ENCODE results near the gene NCOA4. TPM values are rescaled to one million over a fixed set of nuclear protein-coding genes. Genes with fewer than 3 reads are reported as not detected.
"Not testable (repeated sequence)": the region's sequence is repeated elsewhere in the genome, so short reads cannot be mapped to it uniquely, and the experiment has no call there.

Gene NCOA4
- total RNA-seq, 1 donor from 2014 or later, result 191 TPM

DNA sequence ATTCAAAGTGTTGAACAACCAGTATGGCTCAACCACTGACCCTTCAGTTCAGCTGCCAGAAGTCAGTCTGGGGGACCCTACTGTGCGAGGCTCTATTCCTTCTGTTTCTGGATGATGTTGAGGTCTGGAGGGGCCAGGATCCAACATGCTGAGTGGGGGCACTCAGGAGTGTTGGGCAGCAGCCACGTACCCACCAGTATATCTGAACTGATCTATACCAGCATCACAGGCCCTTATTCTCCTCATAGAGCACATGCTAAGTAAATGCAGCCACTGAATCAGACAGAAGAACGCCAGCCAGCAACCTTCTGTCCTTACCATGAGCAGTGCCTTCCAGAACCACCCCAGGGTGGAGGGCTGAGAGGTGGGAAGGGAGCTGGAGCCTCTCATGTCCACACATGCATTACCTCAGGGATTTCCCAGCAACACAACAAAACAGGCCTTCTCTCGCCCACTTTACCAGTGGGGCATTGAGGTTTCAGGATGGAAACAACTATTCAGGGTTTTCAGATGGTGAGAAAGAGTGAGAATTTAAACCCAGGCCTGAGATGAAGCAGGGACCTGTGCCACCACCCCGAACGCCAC lies 22.5 kb upstream of the NCOA4 start:
- Mint-ChIP-seq H3K27me3 (ENCODE audit: unreplicated experiment) (peaks cover 7% of the 10 kb centered on the region), H3K4me1 (ENCODE audit: unreplicated experiment) (peaks cover 42% of the 10 kb centered on the region), H3K27ac (ENCODE audit: unreplicated experiment) (peak overlapping the region; percentile 57), H3K4me3 (ENCODE audit: unreplicated experiment) (no peak overlapping the region), H3K36me3 (ENCODE audit: low read depth, unreplicated experiment) (no peaks in the 10 kb centered on the region), H3K9me3 (ENCODE audit: unreplicated experiment) (no peaks in the 10 kb centered on the region)
- no peak for DNase-seq (ENCODE audit: low spot score)
- TF ChIP-seq, protein P1, sequence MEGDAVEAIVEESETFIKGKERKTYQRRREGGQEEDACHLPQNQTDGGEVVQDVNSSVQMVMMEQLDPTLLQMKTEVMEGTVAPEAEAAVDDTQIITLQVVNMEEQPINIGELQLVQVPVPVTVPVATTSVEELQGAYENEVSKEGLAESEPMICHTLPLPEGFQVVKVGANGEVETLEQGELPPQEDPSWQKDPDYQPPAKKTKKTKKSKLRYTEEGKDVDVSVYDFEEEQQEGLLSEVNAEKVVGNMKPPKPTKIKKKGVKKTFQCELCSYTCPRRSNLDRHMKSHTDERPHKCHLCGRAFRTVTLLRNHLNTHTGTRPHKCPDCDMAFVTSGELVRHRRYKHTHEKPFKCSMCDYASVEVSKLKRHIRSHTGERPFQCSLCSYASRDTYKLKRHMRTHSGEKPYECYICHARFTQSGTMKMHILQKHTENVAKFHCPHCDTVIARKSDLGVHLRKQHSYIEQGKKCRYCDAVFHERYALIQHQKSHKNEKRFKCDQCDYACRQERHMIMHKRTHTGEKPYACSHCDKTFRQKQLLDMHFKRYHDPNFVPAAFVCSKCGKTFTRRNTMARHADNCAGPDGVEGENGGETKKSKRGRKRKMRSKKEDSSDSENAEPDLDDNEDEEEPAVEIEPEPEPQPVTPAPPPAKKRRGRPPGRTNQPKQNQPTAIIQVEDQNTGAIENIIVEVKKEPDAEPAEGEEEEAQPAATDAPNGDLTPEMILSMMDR (IDR thresholded peaks at IDR 0.05; ENCODE audit: unreplicated experiment), result no peak

DNA sequence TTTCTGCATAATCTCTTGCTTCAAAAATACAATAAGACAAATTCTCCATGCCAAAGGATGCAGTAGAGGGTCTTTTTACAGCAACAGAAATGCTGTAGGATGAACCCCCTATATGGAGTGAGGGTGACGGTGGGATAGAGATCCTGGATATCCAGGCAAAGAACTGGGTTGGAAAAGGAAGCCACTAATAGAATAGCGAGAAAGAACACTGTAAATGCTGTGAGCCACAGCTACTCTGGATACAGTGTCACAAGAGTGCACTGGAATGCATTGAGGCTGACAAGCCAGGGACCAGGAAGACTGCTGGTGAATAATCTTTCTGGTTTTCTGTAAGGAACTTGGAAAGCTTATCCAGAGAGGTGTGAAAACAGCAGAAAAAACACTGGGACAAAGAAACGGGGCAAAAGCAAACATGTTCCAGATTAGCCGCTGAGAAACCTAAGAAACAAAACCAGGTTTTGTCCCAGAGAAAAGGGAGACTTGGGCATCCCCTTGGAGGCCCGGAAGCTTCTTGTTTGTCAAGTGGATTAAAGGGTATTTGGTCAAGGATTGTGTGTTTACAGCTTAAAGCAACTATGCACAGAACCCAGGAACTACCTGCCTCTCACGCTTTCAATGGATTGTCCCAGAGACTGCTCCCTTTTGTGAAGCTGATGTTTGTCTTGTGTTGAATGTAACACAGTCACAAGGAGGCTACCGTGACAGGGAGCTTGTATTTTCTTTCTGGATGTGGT lies 21.8 kb upstream of the NCOA4 start:
- peaks cover 7% of the 10 kb centered on the region for H3K27me3 Mint-ChIP-seq (ENCODE audit: unreplicated experiment)
- H3K4me1 Mint-ChIP-seq (ENCODE audit: unreplicated experiment), result peaks cover 42% of the 10 kb centered on the region
- no peak for DNase-seq (ENCODE audit: low spot score)
- H3K9me3 Mint-ChIP-seq (ENCODE audit: unreplicated experiment), result no peaks in the 10 kb centered on the region
- H3K36me3 Mint-ChIP-seq (ENCODE audit: low read depth, unreplicated experiment), result no peaks in the 10 kb centered on the region
- TF ChIP-seq, protein P1 (IDR thresholded peaks at IDR 0.05; ENCODE audit: unreplicated experiment), result no peak
- no peak overlapping the region for H3K4me3 Mint-ChIP-seq (ENCODE audit: unreplicated experiment)
- H3K27ac Mint-ChIP-seq (ENCODE audit: unreplicated experiment), result no peak overlapping the region

DNA sequence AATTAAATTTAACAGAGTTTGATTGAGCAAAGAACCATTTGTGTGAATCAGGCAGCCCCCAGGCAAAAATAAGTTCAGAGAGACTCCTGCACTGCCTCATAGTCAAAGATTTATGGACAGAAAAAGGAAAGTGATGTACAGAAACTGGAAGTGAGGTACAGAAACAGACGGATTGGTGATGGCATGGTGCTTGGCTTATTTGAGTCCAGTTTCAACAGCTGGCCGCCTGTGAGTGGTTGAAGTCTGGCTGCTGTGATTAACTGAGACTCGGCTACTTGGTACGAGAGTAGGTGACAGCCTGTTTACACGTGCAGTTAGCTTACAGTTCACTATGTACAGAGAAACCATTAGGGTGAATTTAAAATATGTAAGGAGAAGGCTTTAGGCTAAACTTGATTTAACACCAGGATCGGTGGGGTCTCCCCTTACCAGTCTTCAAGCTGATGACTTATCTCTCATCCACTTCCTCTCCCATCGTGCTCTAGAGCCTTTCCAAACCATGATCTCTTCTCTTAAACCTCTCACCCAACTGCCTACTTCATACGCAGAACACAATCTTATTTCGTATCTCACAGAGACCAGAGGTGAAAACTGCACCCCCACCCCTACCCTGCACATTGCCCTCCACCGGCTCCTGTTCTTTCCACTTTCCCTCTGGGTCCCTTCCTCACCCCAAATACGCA lies 20.7 kb upstream of the NCOA4 start:
- DNase-seq (ENCODE audit: low spot score), result no peak
- Mint-ChIP-seq H3K4me3 (ENCODE audit: unreplicated experiment) (no peak overlapping the region), H3K27me3 (ENCODE audit: unreplicated experiment) (peaks cover 5% of the 10 kb centered on the region), H3K27ac (ENCODE audit: unreplicated experiment) (no peak overlapping the region), H3K9me3 (ENCODE audit: unreplicated experiment) (no peaks in the 10 kb centered on the region), H3K36me3 (ENCODE audit: low read depth, unreplicated experiment) (no peaks in the 10 kb centered on the region), H3K4me1 (ENCODE audit: unreplicated experiment) (peaks cover 42% of the 10 kb centered on the region)
- TF ChIP-seq, protein P1 (IDR thresholded peaks at IDR 0.05; ENCODE audit: unreplicated experiment), result no peak

DNA sequence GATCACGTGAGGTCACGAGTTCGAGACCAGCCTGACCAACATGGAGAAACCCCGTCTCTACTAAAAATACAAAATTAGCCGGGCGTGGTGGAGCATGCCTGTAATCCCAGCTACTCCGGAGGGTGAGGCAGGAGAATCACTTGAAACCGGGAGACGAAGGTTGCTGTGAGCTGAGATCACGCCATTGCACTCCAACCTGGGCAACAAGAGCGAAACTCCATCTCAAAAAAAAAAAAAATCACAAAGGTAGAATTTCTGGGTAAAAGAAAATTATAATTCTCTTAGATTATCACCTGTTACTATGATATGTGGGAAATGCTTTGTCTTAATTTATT lies 19.0 kb upstream of the NCOA4 start:
- peaks cover 37% of the 10 kb centered on the region for H3K4me1 Mint-ChIP-seq (ENCODE audit: unreplicated experiment)
- not testable (repeated sequence) for H3K27me3 Mint-ChIP-seq (ENCODE audit: unreplicated experiment); H3K4me3 Mint-ChIP-seq (ENCODE audit: unreplicated experiment); H3K36me3 Mint-ChIP-seq (ENCODE audit: low read depth, unreplicated experiment); H3K27ac Mint-ChIP-seq (ENCODE audit: unreplicated experiment); DNase-seq (ENCODE audit: low spot score); H3K9me3 Mint-ChIP-seq (ENCODE audit: unreplicated experiment)

DNA sequence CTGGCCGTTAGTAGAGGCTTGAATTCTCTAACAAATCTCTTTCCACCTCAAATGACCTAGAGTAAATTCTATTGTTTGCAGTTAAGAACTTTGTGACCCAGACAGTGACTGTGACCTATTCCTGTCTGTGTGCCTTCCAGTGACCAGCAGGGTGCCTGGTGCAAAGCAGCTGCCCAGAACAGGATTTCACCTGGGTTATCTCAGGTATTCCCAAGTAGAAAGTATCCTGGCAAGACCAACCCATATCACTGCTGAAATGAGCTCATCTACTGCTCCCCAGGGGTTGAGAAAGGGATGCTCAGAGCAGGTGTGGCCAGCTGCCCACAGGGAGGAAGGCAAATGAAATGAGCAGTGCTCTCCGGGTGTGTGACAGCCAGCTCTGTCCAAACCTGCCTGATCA lies 17.7 kb upstream of the NCOA4 start:
- H3K4me1 Mint-ChIP-seq (ENCODE audit: unreplicated experiment), result peaks cover 24% of the 10 kb centered on the region
- no peaks in the 10 kb centered on the region for H3K36me3 Mint-ChIP-seq (ENCODE audit: low read depth, unreplicated experiment)
- H3K27me3 Mint-ChIP-seq (ENCODE audit: unreplicated experiment), result peaks cover 2% of the 10 kb centered on the region
- no peak overlapping the region for H3K4me3 Mint-ChIP-seq (ENCODE audit: unreplicated experiment)
- no peaks in the 10 kb centered on the region for H3K9me3 Mint-ChIP-seq (ENCODE audit: unreplicated experiment)
- no peak for DNase-seq (ENCODE audit: low spot score)
- no peak overlapping the region for H3K27ac Mint-ChIP-seq (ENCODE audit: unreplicated experiment)
- TF ChIP-seq, protein P1 (IDR thresholded peaks at IDR 0.05; ENCODE audit: unreplicated experiment), result no peak

All from endothelial cell (in vitro differentiated cells).